CD8-positive, alpha-beta memory T cell (primary cell): Measurements from ENCODE around the gene SLC6A17. TPM values are rescaled to one million over a fixed set of nuclear protein-coding genes. Genes with fewer than 3 reads are reported as not detected.

ENCODE experiments used
- CTCF ChIA-PET: fragments of 350-600 bp; sonication (Branson Sonifier 250); formaldehyde crosslinking; loops from one replicate; lab custom pipeline; 2021; ENCODE audit warnings: antibody characterized with exemption; lab: Charles Lee
- POLR2A ChIA-PET: fragments of 350-600 bp; sonication (Branson Sonifier 250); formaldehyde crosslinking; loops from one replicate; lab custom pipeline; 2021; ENCODE audit warnings: antibody characterized with exemption; lab: Charles Lee
- DNase-seq, 5 donors: peaks; one replicate each; pipeline versions ENCODE4 v3.0.0 to v3.0.0-alpha.2; 2020 to 2022; ENCODE audit warnings: mixed read lengths in 1 of 5
- H3K27ac ChIP-seq: one replicate; pipeline ENCODE4 v1.7.0; 2013; ENCODE audit warnings: low read depth, mild to moderate bottlenecking, low read length, moderate library complexity
- H3K27me3 ChIP-seq: 2 replicates; pipeline ENCODE4 v1.7.0; 2013; ENCODE audit warnings: low read length, mild to moderate bottlenecking; ENCODE audit not compliant: insufficient read depth, poor library complexity, severe bottlenecking
- H3K36me3 ChIP-seq: 2 replicates; pipeline ENCODE4 v1.7.0; 2013; ENCODE audit warnings: mild to moderate bottlenecking, low read length, moderate library complexity; ENCODE audit not compliant: insufficient read depth
- H3K4me1 ChIP-seq: 2 replicates; pipeline ENCODE4 v1.7.0; 2013; ENCODE audit warnings: mild to moderate bottlenecking, low read length, moderate library complexity; ENCODE audit not compliant: insufficient read depth
- H3K4me3 ChIP-seq: 2 replicates; pipeline ENCODE4 v1.7.0; 2013; ENCODE audit warnings: mild to moderate bottlenecking, low read length
- H3K9me3 ChIP-seq: 2 replicates; pipeline ENCODE4 v1.7.0; 2013; ENCODE audit warnings: mild to moderate bottlenecking, low read length
- H3K27ac Mint-ChIP-seq, 8 donors: one replicate each; pipeline ENCODE4 v1.8.0; 2020 to 2021; ENCODE audit warnings: mixed read lengths in 8 of 8, mild to moderate bottlenecking in 6 of 8, inconsistent platforms in 3 of 8, moderate library complexity in 3 of 8
- H3K27me3 Mint-ChIP-seq, 2 donors: one replicate each; pipeline ENCODE4 v1.8.0; 2020 to 2021; ENCODE audit warnings: mixed read lengths in 2 of 2, mild to moderate bottlenecking in 1 of 2, moderate library complexity in 1 of 2
- H3K36me3 Mint-ChIP-seq, 3 donors: one replicate each; pipeline ENCODE4 v1.8.0; 2020 to 2021; ENCODE audit warnings: mixed read lengths in 3 of 3, inconsistent platforms in 1 of 3, mild to moderate bottlenecking in 1 of 3
- H3K4me1 Mint-ChIP-seq, 3 donors: one replicate each; pipeline ENCODE4 v1.8.0; 2020 to 2021; ENCODE audit warnings: mixed read lengths in 3 of 3, inconsistent platforms in 1 of 3, mild to moderate bottlenecking in 1 of 3
- H3K4me3 Mint-ChIP-seq, 7 donors: one replicate each; pipeline ENCODE4 v1.8.0; 2020 to 2021; ENCODE audit warnings: mixed read lengths in 7 of 7, mild to moderate bottlenecking in 6 of 7, moderate library complexity in 4 of 7, inconsistent platforms in 2 of 7
- H3K9me3 Mint-ChIP-seq, 5 donors: one replicate each; pipeline ENCODE4 v1.8.0; 2020 to 2022; ENCODE audit warnings: mixed read lengths in 5 of 5, mild to moderate bottlenecking in 3 of 5, moderate library complexity in 2 of 5, inconsistent platforms in 1 of 5
- polyA plus RNA-seq: library from polyadenylated mRNA; unstranded; fragments of 300-500 nt; fragmentation: Illumina TruSeq; gene quantifications from one replicate; pipeline ENCODE4 v1.2.3, GENCODE V29; 2021
- total RNA-seq, 2 experiments: library from RNA; stranded (reverse); gene quantifications; one replicate each; pipeline ENCODE4 v1.2.3, GENCODE V29; 2021

The SLC6A17 gene
- total RNA-seq, result under 1 TPM; 0.07 TPM
- not detected for polyA plus RNA-seq

- Histone ChIP-seq H3K9me3 (no peaks in the 10 kb centered on the region), H3K4me3 (no peak within 1 kb of the TSS), H3K4me1 (no peaks in the 10 kb centered on the region), H3K36me3 (no peaks in the 10 kb centered on the region), H3K27ac (no peak within 1 kb of the TSS), H3K27me3 (peaks cover 29% of the 10 kb centered on the region)
- Mint-ChIP-seq H3K27ac (peak within 1 kb of the TSS in 1 of 8 donors; percentile 11), H3K27me3 (peaks cover 24 to 43% of the 10 kb centered on the region in 2 donors), H3K9me3 (no peaks in the 10 kb centered on the region), H3K4me1 (peaks cover 0 to 3% (median 3%) of the 10 kb centered on the region in 3 donors), H3K4me3 (peak within 1 kb of the TSS in 1 of 7 donors; percentile 19), H3K36me3 (no peaks in the 10 kb centered on the region)
- no peak for DNase-seq
- CTCF ChIA-PET, result interaction anchor here (1.0 kb wide), 1 partner anchor 306 kb away, joined by 3 read pairs; no protein-coding TSS in a partner anchor
- POLR2A ChIA-PET, result no interaction called here
Observed at GRCh38 chr1:110150330-110151174, at the start of gene SLC6A17. Gene SLC6A17 (plus strand): TSS chr1:110150494. CDS start chr1:110166930, 16,436 bp downstream.

DNA sequence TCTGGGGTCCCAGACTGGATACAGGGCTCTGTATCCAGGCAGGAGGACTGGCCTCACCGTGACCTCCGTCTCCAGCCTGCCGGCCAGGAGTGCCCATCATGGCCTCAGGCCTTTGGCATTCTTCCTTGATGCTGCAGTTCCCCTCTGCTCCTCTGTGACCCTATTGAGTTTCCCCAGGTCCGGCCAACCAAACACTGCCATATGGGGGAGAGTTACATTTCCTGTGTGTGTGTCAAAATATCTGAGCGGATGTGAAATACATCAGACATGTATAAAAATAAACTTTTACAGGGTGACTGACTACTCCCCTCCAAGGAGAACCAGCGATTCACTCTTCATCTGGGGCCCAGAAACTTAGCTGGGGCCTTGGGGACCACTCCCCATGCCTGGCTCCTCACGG is 48.2 kb upstream of the SLC6A17 start:
- Histone ChIP-seq H3K27me3 (no peaks in the 10 kb centered on the region), H3K27ac (no peak overlapping the region), H3K4me1 (no peaks in the 10 kb centered on the region), H3K4me3 (no peak overlapping the region), H3K9me3 (no peaks in the 10 kb centered on the region), H3K36me3 (no peaks in the 10 kb centered on the region)
- Mint-ChIP-seq H3K4me1 (no peaks in the 10 kb centered on the region), H3K9me3 (no peaks in the 10 kb centered on the region), H3K4me3 (no peak overlapping the region), H3K27me3 (peaks cover 4 to 14% of the 10 kb centered on the region in 2 donors), H3K27ac (no peak overlapping the region), H3K36me3 (no peaks in the 10 kb centered on the region)
- DNase-seq, result no peak
- POLR2A ChIA-PET, result no interaction called here
- CTCF ChIA-PET, result interaction anchor here (1.0 to 2.3 kb wide), 4 partner anchors 10 to 42 kb away, joined by 3 to 9 read pairs (median 7); no protein-coding TSS in a partner anchor

- no peaks in the 10 kb centered on the region for H3K36me3 ChIP-seq
- ChIA-PET CTCF (interaction anchor here (0.6 to 3.2 kb wide), 18 partner anchors 9 to 466 kb away, joined by 3 to 16 read pairs (median 4); no protein-coding TSS in a partner anchor), POLR2A (no interaction called here)
- no peaks in the 10 kb centered on the region for H3K27me3 ChIP-seq
- peak overlapping the region in 1 of 8 donors; percentile 57 for H3K27ac Mint-ChIP-seq
- H3K9me3 ChIP-seq, result no peaks in the 10 kb centered on the region
- H3K27me3 Mint-ChIP-seq, result peaks cover 10 to 20% of the 10 kb centered on the region in 2 donors
- peak; percentile 13 to 61 (median 32) for DNase-seq
- H3K27ac ChIP-seq, result no peak overlapping the region
- H3K4me3 ChIP-seq, result no peak overlapping the region
- no peaks in the 10 kb centered on the region for H3K9me3 Mint-ChIP-seq
- H3K4me3 Mint-ChIP-seq, result no peak overlapping the region
- no peaks in the 10 kb centered on the region for H3K36me3 Mint-ChIP-seq
- no peaks in the 10 kb centered on the region for H3K4me1 ChIP-seq
- H3K4me1 Mint-ChIP-seq, result no peaks in the 10 kb centered on the region
Observed at GRCh38 chr1:110106013-110106941, 44.0 kb upstream of the SLC6A17 start.

- H3K9me3 Mint-ChIP-seq, result no peaks in the 10 kb centered on the region
- no peak overlapping the region for H3K4me3 Mint-ChIP-seq
- H3K4me3 ChIP-seq, result no peak overlapping the region
- DNase-seq, result no peak
- H3K9me3 ChIP-seq, result no peaks in the 10 kb centered on the region
- no peak overlapping the region for H3K27ac ChIP-seq
- no peaks in the 10 kb centered on the region for H3K4me1 ChIP-seq
- peaks cover 14 to 23% of the 10 kb centered on the region in 2 donors for H3K27me3 Mint-ChIP-seq
- no peaks in the 10 kb centered on the region for H3K36me3 Mint-ChIP-seq
- no peaks in the 10 kb centered on the region for H3K4me1 Mint-ChIP-seq
- H3K36me3 ChIP-seq, result no peaks in the 10 kb centered on the region
- no peaks in the 10 kb centered on the region for H3K27me3 ChIP-seq
- ChIA-PET POLR2A (no interaction called here), CTCF (no interaction called here)
- H3K27ac Mint-ChIP-seq, result no peak overlapping the region
Observed at GRCh38 chr1:110107867-110108469, 42.3 kb upstream of the SLC6A17 start.

DNA sequence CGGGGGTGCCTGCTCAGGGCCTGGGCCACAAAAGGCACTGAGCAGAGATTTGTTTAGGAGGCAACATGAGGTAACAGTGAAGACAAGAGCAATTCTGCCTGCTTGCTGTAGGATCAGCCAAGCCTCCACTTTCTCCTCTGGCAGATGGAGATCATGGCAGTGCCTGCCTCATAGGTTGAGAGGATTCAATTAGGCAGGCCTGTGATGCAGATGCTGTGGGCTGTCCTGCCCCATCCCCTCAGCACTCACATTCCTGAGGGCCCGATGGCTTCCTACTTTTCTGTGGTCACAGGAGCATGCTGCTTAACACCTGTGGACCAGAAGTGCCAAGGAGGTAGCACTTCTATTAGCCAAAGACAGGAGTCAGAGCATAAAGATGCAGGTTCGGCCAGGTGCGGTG is 39.2 kb upstream of the SLC6A17 start:
- no peaks in the 10 kb centered on the region for H3K9me3 ChIP-seq
- no peaks in the 10 kb centered on the region for H3K4me1 ChIP-seq
- Mint-ChIP-seq H3K36me3 (no peaks in the 10 kb centered on the region), H3K4me3 (no peak overlapping the region), H3K27me3 (peaks cover 16 to 37% of the 10 kb centered on the region in 2 donors), H3K4me1 (no peaks in the 10 kb centered on the region), H3K27ac (no peak overlapping the region), H3K9me3 (no peaks in the 10 kb centered on the region)
- DNase-seq, result no peak
- H3K27me3 ChIP-seq, result no peaks in the 10 kb centered on the region
- ChIA-PET POLR2A (no interaction called here), CTCF (no interaction called here)
- H3K36me3 ChIP-seq, result no peaks in the 10 kb centered on the region
- H3K4me3 ChIP-seq, result no peak overlapping the region
- no peak overlapping the region for H3K27ac ChIP-seq

- POLR2A ChIA-PET, result no interaction called here
Observed at GRCh38 chr1:110112143-110112542, 38.2 kb upstream of the SLC6A17 start, which contains the start of gene UBL4B. Gene UBL4B (plus strand): TSS chr1:110112443. CDS start chr1:110112535, 92 bp downstream.

GRCh38 chr1:110112656-110113055 is 37.6 kb upstream of the SLC6A17 start:
- H3K9me3 Mint-ChIP-seq, result no peaks in the 10 kb centered on the region
- no peak overlapping the region for H3K4me3 Mint-ChIP-seq
- Histone ChIP-seq H3K27ac (no peak overlapping the region), H3K9me3 (no peaks in the 10 kb centered on the region), H3K4me3 (no peak overlapping the region), H3K27me3 (no peaks in the 10 kb centered on the region), H3K4me1 (no peaks in the 10 kb centered on the region), H3K36me3 (no peaks in the 10 kb centered on the region)
- H3K36me3 Mint-ChIP-seq, result no peaks in the 10 kb centered on the region
- H3K4me1 Mint-ChIP-seq, result no peaks in the 10 kb centered on the region
- H3K27me3 Mint-ChIP-seq, result peaks cover 18 to 51% of the 10 kb centered on the region in 2 donors
- ChIA-PET POLR2A (no interaction called here), CTCF (interaction anchor here (1.0 kb wide), 1 partner anchor 28 kb away, joined by 3 read pairs; no protein-coding TSS in a partner anchor)
- DNase-seq, result no peak
- H3K27ac Mint-ChIP-seq, result no peak overlapping the region

More at GRCh38 chr1:110112143-110112542, 38.2 kb upstream of the SLC6A17 start, which contains the start of gene UBL4B:
- Histone ChIP-seq H3K9me3 (no peaks in the 10 kb centered on the region), H3K27me3 (no peaks in the 10 kb centered on the region), H3K4me1 (no peaks in the 10 kb centered on the region), H3K4me3 (no peak within 1 kb of the TSS), H3K36me3 (no peaks in the 10 kb centered on the region), H3K27ac (no peak within 1 kb of the TSS)
- peaks cover 18 to 46% of the 10 kb centered on the region in 2 donors for H3K27me3 Mint-ChIP-seq
- H3K27ac Mint-ChIP-seq, result peak within 1 kb of the TSS in 1 of 8 donors; percentile 77
- DNase-seq, result no peak
- H3K4me3 Mint-ChIP-seq, result no peak within 1 kb of the TSS
- no peaks in the 10 kb centered on the region for H3K9me3 Mint-ChIP-seq
- no peaks in the 10 kb centered on the region for H3K36me3 Mint-ChIP-seq
- H3K4me1 Mint-ChIP-seq, result no peaks in the 10 kb centered on the region
- CTCF ChIA-PET, result interaction anchor here (1.0 kb wide), 1 partner anchor 28 kb away, joined by 3 read pairs; no protein-coding TSS in a partner anchor
